Hematopoietic multipotent progenitor cell treated with erythropoietin and hydrocortisone succinate and interleukin-3 and kit ligand, for 15 days (in vitro differentiated cells): ENCODE data around the gene FOXD4L3.
"Not testable (repeated sequence)": the region's sequence is repeated elsewhere in the genome, so short reads cannot be mapped to it uniquely, and the experiment has no call there.

Experiments used
- DNase-seq: peaks from one replicate; pipeline ENCODE4 v3.0.0-alpha.2; 2015; ENCODE audit warnings: low spot score

Gene FOXD4L3

GRCh38 chr9:68351689-68352088 lies 49.0 kb downstream of the FOXD4L3 start:
- DNase-seq = not testable (repeated sequence)
